Lung (tissue), 16 donors: Measurements from ENCODE around the gene DRC3. TPM values are rescaled to one million over a fixed set of nuclear protein-coding genes. Genes with fewer than 3 reads are reported as not detected.

Experiments used
- ATAC-seq: fragments of 200-7000 bp; cut with Tn5 transposase; one replicate; pipeline ENCODE4 v1.9.1; 2020; ENCODE audit warnings: moderate number of reproducible peaks; ENCODE audit not compliant: insufficient read depth, low FRiP score
- DNase-seq, 3 donors: peaks; one replicate each; pipeline ENCODE4 v3.0.0-alpha.2; 2013 to 2017
- H3K27ac ChIP-seq, 2 donors: one replicate each; pipeline ENCODE4 v1.5.1; 2013; ENCODE audit warnings: mild to moderate bottlenecking in 2 of 2, moderate library complexity in 2 of 2, control low read depth in 1 of 2, inconsistent platforms in 1 of 2, low read depth in 1 of 2, low read length in 1 of 2
- H3K27me3 ChIP-seq, 3 donors: one replicate each; pipeline ENCODE4 v1.5.1; 2013; ENCODE audit warnings: low read length in 2 of 3; ENCODE audit not compliant: control insufficient read depth in 3 of 3, insufficient read depth in 3 of 3
- H3K36me3 ChIP-seq, 4 donors: one replicate each; pipeline ENCODE4 v1.5.1; 2013; ENCODE audit warnings: low read length in 4 of 4, mild to moderate bottlenecking in 1 of 4, moderate library complexity in 1 of 4; ENCODE audit not compliant: control insufficient read depth in 4 of 4, insufficient read depth in 4 of 4
- H3K4me1 ChIP-seq, 5 donors: one replicate each; pipeline ENCODE4 v1.5.1; 2013; ENCODE audit warnings: low read length in 5 of 5, mild to moderate bottlenecking in 2 of 5, moderate library complexity in 1 of 5; ENCODE audit not compliant: control insufficient read depth in 5 of 5, insufficient read depth in 5 of 5
- H3K4me3 ChIP-seq: one replicate; pipeline ENCODE4 v1.5.1; 2013; ENCODE audit warnings: mild to moderate bottlenecking, control low read depth, moderate library complexity
- H3K9ac ChIP-seq, 2 donors: one replicate each; pipeline ENCODE4 v1.5.1; 2013; ENCODE audit warnings: low read length in 2 of 2, control low read depth in 1 of 2; ENCODE audit not compliant: insufficient read depth in 1 of 2
- H3K9me3 ChIP-seq, 4 donors: one replicate each; pipeline ENCODE4 v1.5.1; 2013; ENCODE audit warnings: low read length in 3 of 4, mild to moderate bottlenecking in 1 of 4, moderate library complexity in 1 of 4; ENCODE audit not compliant: control insufficient read depth in 4 of 4, insufficient read depth in 3 of 4
- WGBS, 2 donors: extraction: QIAGEN DNeasy Blood & Tissue Kit; methylation state at CpG; one replicate each; pipeline ENCODE4 v1.1.7; 2013; 5-methylcytosine and 5-hydroxymethylcytosine counted together
- long read RNA-seq, 5 donors: transcript quantifications; one replicate each; lab custom pipeline, GENCODE V29; 2026
- polyA plus RNA-seq, 2 donors: library from polyadenylated mRNA; stranded (reverse); fragments of 200-250 nt; gene quantifications; one replicate each; pipeline ENCODE4 v1.2.1, GENCODE V29; 2013
- total RNA-seq, 2 donors: library from RNA; depleted of rRNA in 1 of 2; stranded (reverse); fragments of >200 nt in 1 of 2; gene quantifications; one replicate each; pipeline ENCODE4 v1.2.1, GENCODE V29; 2014 to 2021
- TF ChIP-seq, protein P1 (sequence below): IDR thresholded peaks from 2 replicates; pipeline ENCODE4 v1.5.1; 2012; ENCODE audit warnings: mild to moderate bottlenecking; ENCODE audit errors: control extremely low read depth, extremely low read depth
- donor health status: control.
- donor health status: control.
- donor health status: Bipolar disorder and iron deficiency.
- donor health status: healthy.
- donor health status: DM: yes; HTN: yes; CAD: no.

The DRC3 gene
- total RNA-seq = 10 to 100 TPM; 19.7 to 29.5 TPM
- polyA plus RNA-seq = 1 to 10 TPM; 6.6 to 7.2 TPM
- long read RNA-seq, donor 1, partial matches to known transcripts = 0 of 4 reads
- long read RNA-seq, donor 1, other reads (novel, unspliced or antisense) = 0 of 4 reads
- long read RNA-seq, donor 2 = 0 reads
- long read RNA-seq, donor 3, partial matches to known transcripts = 0 of 2 reads
- long read RNA-seq, donor 3, other reads (novel, unspliced or antisense) = 0 of 2 reads
- long read RNA-seq, donor 4 = 0 reads
- long read RNA-seq, donor 5, partial matches to known transcripts = 0 of 2 reads
- long read RNA-seq, donor 5, other reads (novel, unspliced or antisense) = 0 of 2 reads

DNA sequence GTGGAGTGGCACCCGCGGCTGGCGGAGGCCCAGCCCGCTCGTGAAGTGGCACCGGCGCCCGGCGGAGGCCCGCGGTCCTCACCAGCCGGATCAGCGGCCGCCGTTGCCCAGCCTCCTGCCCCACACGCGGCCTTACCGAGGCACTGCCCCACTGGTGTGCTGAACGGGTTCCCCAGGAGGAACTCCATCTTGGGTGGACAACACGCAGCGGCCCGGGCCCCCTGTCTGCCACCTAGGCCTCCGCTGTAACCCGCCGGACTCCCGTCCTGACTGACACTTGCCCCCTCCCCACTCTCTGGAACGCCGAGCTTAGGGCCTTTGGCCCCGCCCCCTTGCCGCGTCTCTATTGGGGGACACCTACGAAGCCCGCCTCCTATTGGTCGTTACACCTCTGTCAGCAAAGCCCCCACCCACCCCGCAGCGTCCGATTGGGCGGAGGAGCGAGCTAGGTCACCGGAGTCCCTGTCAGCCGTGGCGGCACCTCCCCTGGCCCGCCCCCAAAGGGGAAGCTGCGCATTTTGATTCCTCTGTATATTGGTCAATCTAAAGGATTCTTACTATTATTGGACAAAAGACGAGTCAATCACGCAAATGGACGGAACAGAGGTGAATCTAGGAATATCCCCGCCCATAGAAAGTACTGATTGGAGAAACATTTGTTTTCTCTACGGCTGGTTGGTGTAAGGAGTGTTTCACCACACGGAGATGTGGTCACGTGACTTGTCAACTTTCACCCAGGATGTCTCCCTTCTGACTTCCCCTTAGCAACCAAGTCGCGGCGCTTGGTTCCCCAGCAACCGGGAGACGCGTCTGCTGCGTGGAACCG lies at the start of gene DRC3, which contains the start of gene TOM1L2:
DRC3 (plus strand) TSS at position 737 of the 826 bp plus-strand sequence. CDS start 4,737 bp downstream, outside the sequence.
TOM1L2 (minus strand) TSS at position 275 of the 826 bp plus-strand sequence; CDS start at position 188, 87 bp downstream.
- H3K4me1 ChIP-seq = peaks cover 2 to 20% (median 9%) of the 10 kb centered on the region in 5 donors
- peak within 1 kb of the TSS; percentile 90 to 98 for H3K27ac ChIP-seq

GRCh38 chr17:17924131-17924856 lies 48.4 kb upstream of the DRC3 start:
- peaks cover 15 to 21% (median 18%) of the 10 kb centered on the region in 5 donors for H3K4me1 ChIP-seq
- TF ChIP-seq, protein P1, sequence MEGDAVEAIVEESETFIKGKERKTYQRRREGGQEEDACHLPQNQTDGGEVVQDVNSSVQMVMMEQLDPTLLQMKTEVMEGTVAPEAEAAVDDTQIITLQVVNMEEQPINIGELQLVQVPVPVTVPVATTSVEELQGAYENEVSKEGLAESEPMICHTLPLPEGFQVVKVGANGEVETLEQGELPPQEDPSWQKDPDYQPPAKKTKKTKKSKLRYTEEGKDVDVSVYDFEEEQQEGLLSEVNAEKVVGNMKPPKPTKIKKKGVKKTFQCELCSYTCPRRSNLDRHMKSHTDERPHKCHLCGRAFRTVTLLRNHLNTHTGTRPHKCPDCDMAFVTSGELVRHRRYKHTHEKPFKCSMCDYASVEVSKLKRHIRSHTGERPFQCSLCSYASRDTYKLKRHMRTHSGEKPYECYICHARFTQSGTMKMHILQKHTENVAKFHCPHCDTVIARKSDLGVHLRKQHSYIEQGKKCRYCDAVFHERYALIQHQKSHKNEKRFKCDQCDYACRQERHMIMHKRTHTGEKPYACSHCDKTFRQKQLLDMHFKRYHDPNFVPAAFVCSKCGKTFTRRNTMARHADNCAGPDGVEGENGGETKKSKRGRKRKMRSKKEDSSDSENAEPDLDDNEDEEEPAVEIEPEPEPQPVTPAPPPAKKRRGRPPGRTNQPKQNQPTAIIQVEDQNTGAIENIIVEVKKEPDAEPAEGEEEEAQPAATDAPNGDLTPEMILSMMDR = no peak
- ATAC-seq (no peak), DNase-seq (no peak)
- 96 to 97% methylated on average over 5 of the region's 5 CpGs for WGBS, 2 donors
- no peaks in the 10 kb centered on the region for H3K36me3 ChIP-seq
- H3K27me3 ChIP-seq = no peaks in the 10 kb centered on the region
- H3K4me3 ChIP-seq = no peak overlapping the region
- no peak overlapping the region for H3K9ac ChIP-seq
- H3K27ac ChIP-seq = no peak overlapping the region
- no peaks in the 10 kb centered on the region for H3K9me3 ChIP-seq

More for the DNA sequence above, at the start of gene DRC3, which contains the start of gene TOM1L2:
- Histone ChIP-seq H3K4me3 (peak within 1 kb of the TSS; percentile 92), H3K36me3 (peaks cover 0 to 3% (median 0%) of the 10 kb centered on the region in 4 donors), H3K27me3 (no peaks in the 10 kb centered on the region), H3K9me3 (no peaks in the 10 kb centered on the region), H3K9ac (peak within 1 kb of the TSS; percentile 12 to 76)
- TF ChIP-seq, protein P1 = no peak
- ATAC-seq = peak; percentile 99
- 0% methylated on average over 49 to 59 of the region's 59 CpGs for WGBS, 2 donors
- peak; percentile 100 for DNase-seq

- H3K9ac ChIP-seq = no peak overlapping the region
- H3K36me3 ChIP-seq = no peaks in the 10 kb centered on the region
- DNase-seq = no peak
- H3K27me3 ChIP-seq = no peaks in the 10 kb centered on the region
- no peaks in the 10 kb centered on the region for H3K9me3 ChIP-seq
- H3K4me3 ChIP-seq = no peak overlapping the region
- ATAC-seq = no peak
- H3K27ac ChIP-seq = no peak overlapping the region
- TF ChIP-seq, protein P1 = no peak
- H3K4me1 ChIP-seq = peaks cover 18 to 25% (median 19%) of the 10 kb centered on the region in 5 donors
Observed at GRCh38 chr17:17924857-17925250, 47.8 kb upstream of the DRC3 start.
